ENCODE measurements around the gene VTI1A.

The VTI1A gene

DNA sequence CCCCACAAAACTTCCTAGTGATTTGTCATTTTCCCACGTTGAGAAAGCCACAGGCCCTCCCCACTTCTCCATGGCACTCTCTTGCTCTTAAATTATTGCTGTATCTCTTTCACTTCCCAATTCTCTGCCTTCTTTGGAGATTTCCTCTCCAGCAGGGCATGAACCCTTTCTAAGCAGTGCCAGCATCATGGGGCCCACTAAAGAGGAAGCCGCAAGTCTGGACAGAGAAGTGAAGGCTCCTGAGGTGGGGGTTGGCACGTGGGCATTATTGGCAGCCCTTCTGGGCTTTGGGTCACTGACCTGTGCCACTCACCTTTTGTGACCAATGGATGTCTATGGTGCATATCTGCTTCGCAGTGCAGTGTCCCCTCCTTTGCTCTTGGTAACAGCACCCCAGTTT, 405.3 kb downstream of the VTI1A start:
- H3K9ac ChIP-seq (ENCODE audit: low read depth, low read length, poor library complexity, severe bottlenecking) = no peak overlapping the region

DNA sequence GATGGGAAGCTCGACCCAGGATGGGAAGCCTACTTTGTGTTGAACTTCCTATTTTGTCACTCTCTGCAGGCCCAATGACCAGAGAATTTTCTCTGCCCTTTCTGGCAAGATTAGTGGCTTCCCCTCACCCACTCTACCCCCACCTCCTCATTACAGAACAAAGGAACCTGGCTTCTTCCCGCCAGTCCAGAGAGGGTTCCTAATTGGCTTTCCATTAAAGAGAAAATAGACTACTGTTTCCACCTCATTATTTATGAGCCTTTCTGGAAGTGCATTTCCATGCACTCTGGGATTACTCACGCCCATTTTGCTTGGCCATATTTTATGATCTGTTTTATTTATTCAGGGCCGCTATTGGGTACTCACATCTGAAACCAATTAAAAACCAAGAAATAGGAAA, 408.1 kb downstream of the VTI1A start:
- H4K20me1 ChIP-seq (ENCODE audit: insufficient read depth, low read length, poor library complexity, severe bottlenecking) = no peaks in the 10 kb centered on the region
- H3K4me1 ChIP-seq (ENCODE audit: insufficient read depth, low read length, poor library complexity, severe bottlenecking) = peaks cover 5% of the 10 kb centered on the region
- H3K4me2 ChIP-seq (ENCODE audit: low read depth, low read length, poor library complexity, severe bottlenecking) = no peak overlapping the region
- H3K9me3 ChIP-seq (ENCODE audit: insufficient read depth, low read depth, low read length) = no peaks in the 10 kb centered on the region
- H3K36me3 ChIP-seq (ENCODE audit: insufficient read depth, low read length) = no peaks in the 10 kb centered on the region
- no peaks in the 10 kb centered on the region for H3F3A ChIP-seq (ENCODE audit: low read depth)
- no peaks in the 10 kb centered on the region for H3K27me3 ChIP-seq (ENCODE audit: insufficient read depth, low read length, poor library complexity, severe bottlenecking)
- H3K9me2 ChIP-seq (replicated peaks; ENCODE audit: low read depth, low read length) = no peaks in the 10 kb centered on the region
- H3K9ac ChIP-seq (ENCODE audit: low read depth, low read length, poor library complexity, severe bottlenecking) = no peak overlapping the region
- no peak overlapping the region for H2AFZ ChIP-seq (ENCODE audit: low read length)
- no peak overlapping the region for H3K4me3 ChIP-seq (ENCODE audit: low read length, poor library complexity, severe bottlenecking)
- H3K79me2 ChIP-seq (ENCODE audit: insufficient read depth, low read length) = no peaks in the 10 kb centered on the region
- TF ChIP-seq, protein P1, sequence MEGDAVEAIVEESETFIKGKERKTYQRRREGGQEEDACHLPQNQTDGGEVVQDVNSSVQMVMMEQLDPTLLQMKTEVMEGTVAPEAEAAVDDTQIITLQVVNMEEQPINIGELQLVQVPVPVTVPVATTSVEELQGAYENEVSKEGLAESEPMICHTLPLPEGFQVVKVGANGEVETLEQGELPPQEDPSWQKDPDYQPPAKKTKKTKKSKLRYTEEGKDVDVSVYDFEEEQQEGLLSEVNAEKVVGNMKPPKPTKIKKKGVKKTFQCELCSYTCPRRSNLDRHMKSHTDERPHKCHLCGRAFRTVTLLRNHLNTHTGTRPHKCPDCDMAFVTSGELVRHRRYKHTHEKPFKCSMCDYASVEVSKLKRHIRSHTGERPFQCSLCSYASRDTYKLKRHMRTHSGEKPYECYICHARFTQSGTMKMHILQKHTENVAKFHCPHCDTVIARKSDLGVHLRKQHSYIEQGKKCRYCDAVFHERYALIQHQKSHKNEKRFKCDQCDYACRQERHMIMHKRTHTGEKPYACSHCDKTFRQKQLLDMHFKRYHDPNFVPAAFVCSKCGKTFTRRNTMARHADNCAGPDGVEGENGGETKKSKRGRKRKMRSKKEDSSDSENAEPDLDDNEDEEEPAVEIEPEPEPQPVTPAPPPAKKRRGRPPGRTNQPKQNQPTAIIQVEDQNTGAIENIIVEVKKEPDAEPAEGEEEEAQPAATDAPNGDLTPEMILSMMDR (conservative IDR thresholded peaks at IDR 0.05; ENCODE audit: low read length) = no peak
- no peak for TF ChIP-seq EZH2phosphoT487 (IDR thresholded peaks at IDR 0.05; ENCODE audit: borderline replicate concordance)

More for the DNA sequence above, 405.3 kb downstream of the VTI1A start:
- Histone ChIP-seq H2AFZ (ENCODE audit: low read length) (no peak overlapping the region), H3K36me3 (ENCODE audit: insufficient read depth, low read length) (no peaks in the 10 kb centered on the region), H3K9me2 (replicated peaks; ENCODE audit: low read depth, low read length) (no peaks in the 10 kb centered on the region), H3K4me3 (ENCODE audit: low read length, poor library complexity, severe bottlenecking) (no peak overlapping the region), H3K9me3 (ENCODE audit: insufficient read depth, low read depth, low read length) (no peaks in the 10 kb centered on the region), H3F3A (ENCODE audit: low read depth) (no peaks in the 10 kb centered on the region), H3K27me3 (ENCODE audit: insufficient read depth, low read length, poor library complexity, severe bottlenecking) (no peaks in the 10 kb centered on the region), H3K4me2 (ENCODE audit: low read depth, low read length, poor library complexity, severe bottlenecking) (no peak overlapping the region), H4K20me1 (ENCODE audit: insufficient read depth, low read length, poor library complexity, severe bottlenecking) (no peaks in the 10 kb centered on the region), H3K79me2 (ENCODE audit: insufficient read depth, low read length) (no peaks in the 10 kb centered on the region), H3K4me1 (ENCODE audit: insufficient read depth, low read length, poor library complexity, severe bottlenecking) (peaks cover 5% of the 10 kb centered on the region)
- no peak for TF ChIP-seq EZH2phosphoT487 (IDR thresholded peaks at IDR 0.05; ENCODE audit: borderline replicate concordance)
- TF ChIP-seq, protein P1 (conservative IDR thresholded peaks at IDR 0.05; ENCODE audit: low read length) = no peak

DNA sequence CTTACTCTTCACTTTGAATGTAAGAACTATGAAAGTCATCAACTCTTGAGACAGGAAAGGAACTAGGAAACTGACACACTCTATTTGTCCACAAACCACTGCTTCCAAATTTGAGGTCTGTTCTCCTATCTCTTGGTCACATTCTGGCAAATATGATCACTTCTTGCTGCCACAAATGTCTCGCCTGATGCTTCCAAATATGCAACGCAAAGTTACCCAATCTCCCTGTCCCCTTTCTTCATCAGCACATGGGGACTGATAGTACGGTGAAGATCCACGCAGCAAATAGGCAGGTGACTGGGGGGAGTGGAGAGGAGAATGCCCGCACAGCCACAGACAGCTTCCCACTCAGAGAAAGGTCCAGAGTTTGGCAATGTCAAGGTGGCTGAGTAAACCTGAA, 410.5 kb downstream of the VTI1A start:
- no peak overlapping the region for H3K4me2 ChIP-seq (ENCODE audit: low read depth, low read length, poor library complexity, severe bottlenecking)

More for the DNA sequence above, 410.5 kb downstream of the VTI1A start:
- Histone ChIP-seq H2AFZ (ENCODE audit: low read length) (no peak overlapping the region), H3K36me3 (ENCODE audit: insufficient read depth, low read length) (no peaks in the 10 kb centered on the region), H3K9me3 (ENCODE audit: insufficient read depth, low read depth, low read length) (no peaks in the 10 kb centered on the region), H3F3A (ENCODE audit: low read depth) (no peaks in the 10 kb centered on the region), H3K9ac (ENCODE audit: low read depth, low read length, poor library complexity, severe bottlenecking) (no peak overlapping the region), H3K79me2 (ENCODE audit: insufficient read depth, low read length) (no peaks in the 10 kb centered on the region), H3K4me3 (ENCODE audit: low read length, poor library complexity, severe bottlenecking) (no peak overlapping the region), H3K4me1 (ENCODE audit: insufficient read depth, low read length, poor library complexity, severe bottlenecking) (peaks cover 5% of the 10 kb centered on the region), H3K27me3 (ENCODE audit: insufficient read depth, low read length, poor library complexity, severe bottlenecking) (no peaks in the 10 kb centered on the region), H4K20me1 (ENCODE audit: insufficient read depth, low read length, poor library complexity, severe bottlenecking) (no peaks in the 10 kb centered on the region), H3K9me2 (replicated peaks; ENCODE audit: low read depth, low read length) (no peaks in the 10 kb centered on the region)
- TF ChIP-seq EZH2phosphoT487 (IDR thresholded peaks at IDR 0.05; ENCODE audit: borderline replicate concordance) = no peak
- TF ChIP-seq, protein P1 (conservative IDR thresholded peaks at IDR 0.05; ENCODE audit: low read length) = no peak

Measured in Loucy (cell line).